Neural progenitor cell (in vitro differentiated cells): ENCODE measurements around the gene GNAT3. TPM values are rescaled to one million over a fixed set of nuclear protein-coding genes. Genes with fewer than 3 reads are reported as not detected.

Source experiments
- DNase-seq: peaks from one replicate; pipeline ENCODE4 v3.0.0-alpha.2; 2016; ENCODE audit warnings: low spot score
- H2AFZ ChIP-seq: fragments of 200-600 bp; sonication (generic); replicated peaks from 2 replicates; pipeline ENCODE4 v1.6.1; 2016; ENCODE audit warnings: antibody characterized with exemption
- H3F3A ChIP-seq: fragments of 200-600 bp; sonication (generic); 2 replicates; pipeline ENCODE4 v1.6.1; 2016; ENCODE audit warnings: antibody characterized with exemption, low read depth
- H3K27ac ChIP-seq: fragments of 200-600 bp; sonication (generic); 2 replicates; pipeline ENCODE4 v1.5.1; 2016; ENCODE audit warnings: mild to moderate bottlenecking
- H3K27me3 ChIP-seq: fragments of 200-600 bp; sonication (generic); 2 replicates; pipeline ENCODE4 v1.6.1; 2016; ENCODE audit warnings: mild to moderate bottlenecking, moderate library complexity
- H3K36me3 ChIP-seq: fragments of 200-600 bp; sonication (generic); 2 replicates; pipeline ENCODE4 v1.5.1; 2016
- H3K4me1 ChIP-seq: fragments of 200-600 bp; sonication (generic); 2 replicates; pipeline ENCODE4 v1.6.1; 2016; ENCODE audit warnings: mixed run types
- H3K4me2 ChIP-seq: fragments of 200-600 bp; sonication (generic); 2 replicates; pipeline ENCODE4 v1.6.1; 2016
- H3K4me3 ChIP-seq: fragments of 200-600 bp; sonication (generic); 2 replicates; pipeline ENCODE4 v1.5.1; 2016
- H3K79me2 ChIP-seq: fragments of 200-600 bp; sonication (generic); 2 replicates; pipeline ENCODE4 v1.6.1; 2016; ENCODE audit warnings: low read depth
- H3K9ac ChIP-seq: fragments of 200-600 bp; sonication (generic); 2 replicates; pipeline ENCODE4 v1.6.1; 2016
- H3K9me3 ChIP-seq: fragments of 200-600 bp; sonication (generic); 2 replicates; pipeline ENCODE4 v1.5.1; 2016; ENCODE audit warnings: low read depth
- H4K20me1 ChIP-seq: fragments of 200-600 bp; sonication (generic); 2 replicates; pipeline ENCODE4 v1.6.1; 2016; ENCODE audit warnings: low read depth
- H3K27ac Mint-ChIP-seq: 3 replicates; pipeline ENCODE4 v1.8.0; 2021; ENCODE audit warnings: mixed read lengths
- H3K27me3 Mint-ChIP-seq: 2 replicates; pipeline ENCODE4 v1.8.0; 2022; ENCODE audit warnings: low read depth, mild to moderate bottlenecking, inconsistent platforms, moderate library complexity, mixed read lengths; ENCODE audit not compliant: insufficient read depth
- H3K36me3 Mint-ChIP-seq: 3 replicates; pipeline ENCODE4 v1.8.0; 2021; ENCODE audit warnings: mixed read lengths
- H3K4me1 Mint-ChIP-seq: 3 replicates; pipeline ENCODE4 v1.8.0; 2021; ENCODE audit warnings: mixed read lengths
- H3K4me3 Mint-ChIP-seq: 3 replicates; pipeline ENCODE4 v1.8.0; 2021; ENCODE audit warnings: mild to moderate bottlenecking, moderate library complexity, mixed read lengths
- H3K9me3 Mint-ChIP-seq: 3 replicates; pipeline ENCODE4 v1.8.0; 2020; ENCODE audit warnings: mixed read lengths
- EZH2 ChIP-seq: fragments of 200-600 bp; sonication (generic); IDR thresholded peaks from 2 replicates; pipeline ENCODE4 v1.6.1; 2017; ENCODE audit warnings: antibody characterized with exemption, mild to moderate bottlenecking, moderate library complexity
- EZH2phosphoT487 ChIP-seq: fragments of 200-600 bp; sonication (generic); IDR thresholded peaks from 2 replicates; pipeline ENCODE4 v1.6.1; 2017; ENCODE audit warnings: antibody characterized with exemption
- total RNA-seq: library from RNA; depleted of rRNA; stranded (reverse); fragments of >200 nt; gene quantifications from 2 replicates; pipeline ENCODE4 v1.2.3, GENCODE V29; 2015; ENCODE audit warnings: low replicate concordance
- TF ChIP-seq, protein P1 (sequence below): fragments of 200-600 bp; sonication (generic); IDR thresholded peaks from 2 replicates; pipeline ENCODE4 v1.5.1; 2017; ENCODE audit warnings: antibody characterized with exemption, mild to moderate bottlenecking

Gene GNAT3
- total RNA-seq, 1 donor from 2014 or later: not detected

DNA sequence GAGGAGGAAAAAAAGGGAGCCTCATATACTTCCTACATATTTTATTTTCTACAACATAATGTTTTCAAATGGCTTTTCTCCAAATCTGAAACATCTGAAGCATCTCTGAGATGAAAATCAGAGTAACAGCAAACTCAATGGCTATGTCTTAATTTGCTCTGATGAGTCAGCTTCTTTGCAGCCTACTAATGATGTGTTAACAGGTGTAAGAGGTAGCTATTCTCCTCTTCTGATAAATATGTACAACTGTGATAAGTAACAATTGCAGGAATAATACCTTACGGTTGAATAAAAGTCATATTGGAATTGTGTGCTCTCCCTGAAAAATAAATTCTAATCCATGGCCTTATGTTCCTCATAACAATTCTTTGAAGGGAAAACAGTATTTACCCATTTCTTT, 45.2 kb downstream of the GNAT3 start:
- no peaks in the 10 kb centered on the region for H3K79me2 ChIP-seq
- no peaks in the 10 kb centered on the region for H3F3A ChIP-seq
- no peaks in the 10 kb centered on the region for H3K36me3 ChIP-seq
- DNase-seq: no peak
- H3K4me2 ChIP-seq: no peak overlapping the region
- no peaks in the 10 kb centered on the region for H4K20me1 ChIP-seq
- H3K36me3 Mint-ChIP-seq: no peaks in the 10 kb centered on the region
- H3K27me3 Mint-ChIP-seq: no peaks in the 10 kb centered on the region
- no peak overlapping the region for H3K9ac ChIP-seq
- TF ChIP-seq EZH2phosphoT487 (no peak), EZH2 (no peak)
- TF ChIP-seq, protein P1, sequence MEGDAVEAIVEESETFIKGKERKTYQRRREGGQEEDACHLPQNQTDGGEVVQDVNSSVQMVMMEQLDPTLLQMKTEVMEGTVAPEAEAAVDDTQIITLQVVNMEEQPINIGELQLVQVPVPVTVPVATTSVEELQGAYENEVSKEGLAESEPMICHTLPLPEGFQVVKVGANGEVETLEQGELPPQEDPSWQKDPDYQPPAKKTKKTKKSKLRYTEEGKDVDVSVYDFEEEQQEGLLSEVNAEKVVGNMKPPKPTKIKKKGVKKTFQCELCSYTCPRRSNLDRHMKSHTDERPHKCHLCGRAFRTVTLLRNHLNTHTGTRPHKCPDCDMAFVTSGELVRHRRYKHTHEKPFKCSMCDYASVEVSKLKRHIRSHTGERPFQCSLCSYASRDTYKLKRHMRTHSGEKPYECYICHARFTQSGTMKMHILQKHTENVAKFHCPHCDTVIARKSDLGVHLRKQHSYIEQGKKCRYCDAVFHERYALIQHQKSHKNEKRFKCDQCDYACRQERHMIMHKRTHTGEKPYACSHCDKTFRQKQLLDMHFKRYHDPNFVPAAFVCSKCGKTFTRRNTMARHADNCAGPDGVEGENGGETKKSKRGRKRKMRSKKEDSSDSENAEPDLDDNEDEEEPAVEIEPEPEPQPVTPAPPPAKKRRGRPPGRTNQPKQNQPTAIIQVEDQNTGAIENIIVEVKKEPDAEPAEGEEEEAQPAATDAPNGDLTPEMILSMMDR: no peak
- H3K4me1 ChIP-seq: no peaks in the 10 kb centered on the region
- no peak overlapping the region for H3K27ac ChIP-seq
- no peak overlapping the region for H3K4me3 ChIP-seq
- no peaks in the 10 kb centered on the region for H3K27me3 ChIP-seq
- H3K9me3 ChIP-seq: no peaks in the 10 kb centered on the region
- no peaks in the 10 kb centered on the region for H3K9me3 Mint-ChIP-seq
- H3K4me1 Mint-ChIP-seq: peaks cover 2% of the 10 kb centered on the region
- no peak overlapping the region for H2AFZ ChIP-seq
- no peak overlapping the region for H3K4me3 Mint-ChIP-seq
- H3K27ac Mint-ChIP-seq: no peak overlapping the region

DNA sequence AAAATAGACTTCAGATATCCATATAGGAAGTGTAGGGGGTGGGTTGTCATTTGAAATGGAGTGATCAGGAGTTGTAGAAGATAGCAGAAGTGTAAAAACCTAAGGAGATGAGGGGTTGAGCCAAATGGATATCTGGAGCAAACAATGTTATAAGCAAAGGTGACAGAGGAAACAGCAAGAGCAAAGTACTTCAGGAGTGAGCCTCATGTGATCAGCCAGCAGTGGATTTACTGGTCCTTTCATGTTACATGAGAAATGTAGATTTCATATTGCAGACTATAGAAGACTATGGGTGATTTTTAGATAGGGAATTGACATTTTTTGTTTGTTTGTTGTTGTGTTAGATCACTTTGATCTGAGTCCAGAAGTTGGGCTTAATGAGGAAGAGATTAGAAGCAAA, 47.7 kb downstream of the GNAT3 start:
- Mint-ChIP-seq H3K4me1 (peaks cover 2% of the 10 kb centered on the region), H3K27ac (no peak overlapping the region), H3K9me3 (no peaks in the 10 kb centered on the region), H3K36me3 (no peaks in the 10 kb centered on the region), H3K4me3 (no peak overlapping the region), H3K27me3 (peaks cover 3% of the 10 kb centered on the region)
- H3K4me2 ChIP-seq: no peak overlapping the region
- no peaks in the 10 kb centered on the region for H3F3A ChIP-seq
- no peaks in the 10 kb centered on the region for H3K79me2 ChIP-seq
- H4K20me1 ChIP-seq: no peaks in the 10 kb centered on the region
- H3K36me3 ChIP-seq: no peaks in the 10 kb centered on the region
- H2AFZ ChIP-seq: no peak overlapping the region
- TF ChIP-seq EZH2 (no peak), EZH2phosphoT487 (no peak)
- TF ChIP-seq, protein P1: no peak
- no peak overlapping the region for H3K9ac ChIP-seq
- no peaks in the 10 kb centered on the region for H3K27me3 ChIP-seq
- no peak overlapping the region for H3K4me3 ChIP-seq
- H3K4me1 ChIP-seq: no peaks in the 10 kb centered on the region
- H3K9me3 ChIP-seq: no peaks in the 10 kb centered on the region
- no peak for DNase-seq
- no peak overlapping the region for H3K27ac ChIP-seq

DNA sequence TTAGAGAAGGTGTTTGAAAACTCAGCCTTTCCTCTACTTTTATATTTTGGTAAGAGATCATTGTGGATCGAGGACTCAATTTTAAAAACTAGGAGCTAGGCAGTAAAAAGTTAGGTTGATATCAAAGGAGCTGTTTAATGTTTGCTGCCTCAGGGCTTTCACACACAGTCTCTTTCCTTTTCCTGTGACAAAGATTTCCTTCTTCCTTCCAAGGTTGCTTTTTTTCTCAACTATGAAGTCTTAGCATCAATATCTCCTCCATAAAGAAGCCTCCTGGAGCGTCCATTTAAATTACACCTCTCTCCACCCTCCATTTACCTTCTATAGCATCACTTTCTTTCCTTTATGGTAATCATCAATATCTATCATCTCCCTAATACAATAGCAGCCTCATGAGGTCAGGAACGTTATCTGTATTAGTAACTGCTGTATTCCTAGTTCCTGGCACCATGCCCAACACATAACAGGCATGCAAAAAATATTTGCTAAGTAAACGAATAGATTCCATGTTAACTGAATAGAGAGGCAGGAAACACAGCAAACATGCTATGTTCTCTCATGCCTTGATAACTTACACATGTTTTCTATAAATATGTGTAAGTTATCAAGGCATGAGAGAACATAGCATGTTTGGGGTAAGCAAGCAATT, 48.5 kb downstream of the GNAT3 start:
- no peak for DNase-seq
- Mint-ChIP-seq H3K36me3 (no peaks in the 10 kb centered on the region), H3K4me3 (no peak overlapping the region), H3K4me1 (peaks cover 2% of the 10 kb centered on the region), H3K27ac (no peak overlapping the region), H3K27me3 (peaks cover 3% of the 10 kb centered on the region), H3K9me3 (no peaks in the 10 kb centered on the region)
- Histone ChIP-seq H3K36me3 (no peaks in the 10 kb centered on the region), H3K27ac (no peak overlapping the region), H3K4me1 (no peaks in the 10 kb centered on the region), H4K20me1 (no peaks in the 10 kb centered on the region), H3K4me2 (no peak overlapping the region), H3K79me2 (no peaks in the 10 kb centered on the region), H2AFZ (no peak overlapping the region), H3K27me3 (no peaks in the 10 kb centered on the region), H3K9ac (no peak overlapping the region), H3F3A (no peaks in the 10 kb centered on the region), H3K9me3 (no peaks in the 10 kb centered on the region), H3K4me3 (no peak overlapping the region)
- TF ChIP-seq, protein P1: no peak
- TF ChIP-seq EZH2phosphoT487 (no peak), EZH2 (no peak)
